ENCODE results near the gene IQCE.

IQCE gene

DNA sequence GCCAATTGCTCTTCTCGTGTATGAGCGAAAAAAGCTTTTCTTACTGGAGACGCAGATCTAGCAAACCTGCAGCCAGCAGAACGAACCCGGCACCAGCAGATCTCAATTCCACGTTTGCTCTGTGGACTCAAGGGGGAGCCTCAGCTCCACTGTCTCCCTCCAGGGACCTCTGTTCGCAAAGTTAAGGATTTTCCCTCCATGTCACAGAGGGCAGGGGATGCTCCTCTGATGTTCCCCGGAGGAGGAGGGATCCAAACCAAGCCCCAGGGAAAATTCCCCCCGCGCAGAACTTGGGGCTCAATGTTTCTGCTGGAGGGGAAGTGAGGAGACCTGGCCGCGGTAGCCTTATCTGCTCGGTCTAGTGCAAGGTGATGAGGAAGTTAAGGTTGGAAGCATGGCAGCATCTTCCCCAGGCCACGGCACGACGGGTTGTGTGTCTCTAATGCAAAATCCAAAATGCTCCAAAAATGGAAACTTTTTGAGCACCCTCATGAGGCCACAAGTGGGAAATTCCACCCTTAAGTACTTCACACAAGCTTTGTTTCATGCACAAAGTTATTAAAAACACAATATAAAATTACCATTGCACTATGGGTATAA, 9.0 kb downstream of the IQCE start:
- Histone ChIP-seq H3K9ac (ENCODE audit: low read length) (no peak overlapping the region), H3K9me3 (ENCODE audit: control insufficient read depth, low read depth, low read length) (no peaks in the 10 kb centered on the region), H3K27me3 (ENCODE audit: control insufficient read depth, insufficient read depth, low read length) (no peaks in the 10 kb centered on the region), H3K36me3 (ENCODE audit: control insufficient read depth, low read depth, low read length) (no peaks in the 10 kb centered on the region), H3K4me1 (ENCODE audit: control insufficient read depth, low read depth, low read length) (no peaks in the 10 kb centered on the region), H3K27ac (ENCODE audit: low read length) (no peak overlapping the region), H3K4me3 (ENCODE audit: low read length) (no peak overlapping the region)

DNA sequence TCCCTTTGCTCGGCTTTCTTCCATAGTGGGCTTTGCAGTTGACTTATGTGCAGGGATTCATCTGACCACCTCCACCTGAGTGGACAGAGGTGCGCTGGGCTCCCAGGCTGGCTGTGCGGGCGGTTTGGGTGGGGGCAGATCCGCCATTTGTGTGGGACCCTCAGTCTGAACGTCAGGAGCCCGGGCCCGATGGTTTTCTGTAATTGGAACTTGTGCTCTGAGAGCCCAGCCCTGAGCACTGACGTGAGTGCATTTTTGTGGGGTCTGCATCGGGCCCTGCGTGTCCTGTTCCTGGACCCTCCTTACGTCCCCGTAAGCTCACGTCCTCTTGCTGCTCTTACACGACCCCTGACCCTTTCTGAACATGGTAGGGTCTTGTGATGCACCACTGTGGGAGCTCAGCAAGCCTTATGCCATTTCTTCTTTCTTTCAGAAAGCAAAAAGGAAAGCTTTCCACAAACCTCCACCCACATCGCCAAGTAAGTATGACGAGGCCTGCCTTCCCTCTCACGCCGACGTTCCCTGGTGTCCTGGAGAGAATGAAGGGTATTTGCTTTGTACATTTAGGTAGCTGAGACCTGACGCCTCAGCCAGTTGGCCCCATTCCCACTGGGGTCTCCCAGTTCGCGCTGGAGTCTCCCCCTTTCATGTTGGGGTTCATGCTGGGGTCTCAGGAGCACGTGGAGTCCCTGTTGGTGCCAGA, 9.9 kb downstream of the IQCE start:
- H3K4me1 ChIP-seq (ENCODE audit: control insufficient read depth, low read depth, low read length): no peaks in the 10 kb centered on the region
- no peak overlapping the region for H3K27ac ChIP-seq (ENCODE audit: low read length)
- no peak overlapping the region for H3K4me3 ChIP-seq (ENCODE audit: low read length)
- H3K27me3 ChIP-seq (ENCODE audit: control insufficient read depth, insufficient read depth, low read length): no peaks in the 10 kb centered on the region
- H3K9ac ChIP-seq (ENCODE audit: low read length): no peak overlapping the region
- H3K36me3 ChIP-seq (ENCODE audit: control insufficient read depth, low read depth, low read length): no peaks in the 10 kb centered on the region
- no peaks in the 10 kb centered on the region for H3K9me3 ChIP-seq (ENCODE audit: control insufficient read depth, low read depth, low read length)

DNA sequence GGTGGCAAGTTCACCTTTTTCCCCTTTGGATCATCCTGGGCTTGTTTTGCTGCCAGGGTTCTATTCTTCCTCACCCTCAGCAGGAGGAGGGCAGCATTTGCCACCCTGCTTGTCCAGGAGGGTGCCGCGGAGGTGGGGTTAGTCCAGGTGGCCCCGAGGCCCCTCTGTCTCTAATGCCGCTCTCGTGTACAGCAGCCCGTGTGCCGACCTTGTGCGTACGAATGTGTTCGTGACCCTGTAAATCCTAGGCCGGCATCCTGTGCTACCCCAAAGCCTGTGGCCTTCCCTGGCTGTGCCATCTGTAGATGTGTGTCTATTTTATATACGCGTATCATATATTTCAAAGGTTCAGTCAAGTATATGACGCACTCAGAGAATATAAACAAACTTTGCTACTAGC, 10.6 kb downstream of the IQCE start:
- Histone ChIP-seq H3K4me3 (ENCODE audit: low read length) (no peak overlapping the region), H3K4me1 (ENCODE audit: control insufficient read depth, low read depth, low read length) (no peaks in the 10 kb centered on the region), H3K36me3 (ENCODE audit: control insufficient read depth, low read depth, low read length) (no peaks in the 10 kb centered on the region), H3K27me3 (ENCODE audit: control insufficient read depth, insufficient read depth, low read length) (no peaks in the 10 kb centered on the region), H3K9ac (ENCODE audit: low read length) (no peak overlapping the region), H3K27ac (ENCODE audit: low read length) (no peak overlapping the region), H3K9me3 (ENCODE audit: control insufficient read depth, low read depth, low read length) (no peaks in the 10 kb centered on the region)

DNA sequence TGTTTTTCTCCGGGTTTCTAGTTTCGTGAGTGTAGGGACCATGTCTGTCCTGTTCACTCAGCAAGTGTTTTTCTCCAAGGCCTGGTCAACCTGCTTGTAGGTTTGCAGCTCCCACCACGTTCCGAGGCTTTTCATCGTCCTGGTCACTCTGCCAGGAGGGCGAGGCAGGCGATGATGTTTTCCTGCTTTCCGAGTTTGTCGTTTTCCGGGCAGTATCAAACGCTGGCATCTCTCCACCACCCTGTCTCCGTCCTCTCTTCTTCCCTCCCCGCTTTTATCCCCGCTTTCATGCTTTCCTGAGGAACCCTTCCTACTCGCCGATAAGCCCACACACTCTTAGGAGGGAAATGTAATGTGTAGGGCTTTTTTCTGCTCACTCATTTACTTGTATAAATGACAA, 11.2 kb downstream of the IQCE start:
- H3K36me3 ChIP-seq (ENCODE audit: control insufficient read depth, low read depth, low read length): no peaks in the 10 kb centered on the region
- H3K27me3 ChIP-seq (ENCODE audit: control insufficient read depth, insufficient read depth, low read length): no peaks in the 10 kb centered on the region
- H3K9me3 ChIP-seq (ENCODE audit: control insufficient read depth, low read depth, low read length): no peaks in the 10 kb centered on the region
- H3K9ac ChIP-seq (ENCODE audit: low read length): no peak overlapping the region
- H3K4me1 ChIP-seq (ENCODE audit: control insufficient read depth, low read depth, low read length): no peaks in the 10 kb centered on the region
- H3K27ac ChIP-seq (ENCODE audit: low read length): no peak overlapping the region
- no peak overlapping the region for H3K4me3 ChIP-seq (ENCODE audit: low read length)

DNA sequence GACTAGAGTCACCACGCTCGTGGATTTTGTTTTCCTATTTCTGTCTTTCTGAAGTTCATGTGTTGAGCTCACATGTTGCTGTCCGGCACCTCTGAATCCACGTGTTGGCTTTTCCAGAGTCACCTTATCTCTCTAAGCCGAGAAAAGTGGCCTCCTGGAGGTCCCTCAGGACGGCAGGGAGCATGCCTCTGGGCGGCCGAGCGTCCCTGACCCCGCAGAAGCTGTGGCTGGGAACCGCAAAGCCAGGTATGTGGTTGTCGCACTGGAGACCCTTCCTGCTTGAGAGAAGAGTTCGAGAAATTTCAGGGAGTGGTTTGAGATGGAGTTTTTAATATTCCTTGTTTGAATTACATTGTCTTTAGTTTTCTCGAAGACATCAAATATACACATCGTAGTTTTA, 12.6 kb downstream of the IQCE start:
- Histone ChIP-seq H3K4me1 (ENCODE audit: control insufficient read depth, low read depth, low read length) (no peaks in the 10 kb centered on the region), H3K9ac (ENCODE audit: low read length) (no peak overlapping the region), H3K36me3 (ENCODE audit: control insufficient read depth, low read depth, low read length) (no peaks in the 10 kb centered on the region), H3K4me3 (ENCODE audit: low read length) (no peak overlapping the region), H3K27ac (ENCODE audit: low read length) (no peak overlapping the region), H3K9me3 (ENCODE audit: control insufficient read depth, low read depth, low read length) (no peaks in the 10 kb centered on the region), H3K27me3 (ENCODE audit: control insufficient read depth, insufficient read depth, low read length) (no peaks in the 10 kb centered on the region)

DNA sequence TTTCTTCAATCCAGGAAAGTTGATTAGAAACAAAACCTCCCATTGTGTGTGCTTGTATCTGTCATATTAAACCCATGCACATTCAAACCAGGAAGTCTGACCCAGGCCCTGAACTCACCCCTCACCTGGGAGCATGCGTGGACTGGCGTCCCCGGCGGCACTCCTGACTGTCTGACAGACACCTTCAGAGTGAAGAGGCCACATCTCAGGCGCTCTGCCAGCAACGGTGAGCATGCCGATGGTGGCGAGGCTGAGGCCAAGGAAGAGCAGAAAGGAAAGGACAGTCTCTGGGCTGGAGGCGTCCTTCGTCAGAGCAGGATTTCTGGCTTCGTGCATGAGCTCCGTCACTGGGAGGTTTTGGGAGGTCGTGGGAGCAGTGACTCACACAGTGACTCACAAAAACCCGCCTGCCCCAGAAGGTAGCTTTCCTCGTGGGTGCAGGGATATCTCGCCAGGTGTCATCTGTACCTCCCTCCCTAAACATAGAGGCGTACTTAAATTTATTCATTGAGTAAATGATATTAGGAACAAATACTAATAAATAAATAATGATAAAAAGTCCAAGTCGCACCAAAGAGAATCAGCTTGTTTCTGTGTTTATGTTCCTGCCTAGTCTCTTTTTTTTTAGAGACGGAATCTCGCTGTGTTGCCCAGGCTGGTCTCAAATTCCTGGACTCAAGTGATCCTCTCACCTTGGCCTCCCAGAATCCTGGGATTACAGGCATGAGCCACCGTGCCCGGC, 13.5 kb downstream of the IQCE start:
- Histone ChIP-seq H3K27me3 (ENCODE audit: control insufficient read depth, insufficient read depth, low read length) (no peaks in the 10 kb centered on the region), H3K9me3 (ENCODE audit: control insufficient read depth, low read depth, low read length) (no peaks in the 10 kb centered on the region), H3K36me3 (ENCODE audit: control insufficient read depth, low read depth, low read length) (no peaks in the 10 kb centered on the region), H3K4me3 (ENCODE audit: low read length) (no peak overlapping the region), H3K27ac (ENCODE audit: low read length) (no peak overlapping the region), H3K4me1 (ENCODE audit: control insufficient read depth, low read depth, low read length) (no peaks in the 10 kb centered on the region), H3K9ac (ENCODE audit: low read length) (no peak overlapping the region)

DNA sequence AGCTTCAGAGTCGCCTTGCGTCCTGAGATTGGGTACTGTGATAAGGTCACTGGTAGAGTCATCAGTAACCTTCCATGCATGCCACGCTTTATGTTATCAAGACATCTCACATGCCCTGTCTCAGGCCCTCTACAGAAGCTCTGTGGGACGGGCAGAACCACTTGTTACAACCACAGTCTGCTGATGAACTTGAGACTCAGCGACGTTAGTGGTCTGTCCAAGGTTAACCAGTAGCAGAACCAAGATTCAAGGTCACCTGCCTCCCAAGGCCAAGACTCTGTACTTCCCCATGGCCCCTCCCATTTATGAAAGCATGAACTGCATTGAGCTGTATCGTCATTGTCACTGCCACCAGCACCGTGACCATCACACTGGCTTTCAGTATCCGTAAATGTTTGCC, 15.0 kb downstream of the IQCE start:
- Histone ChIP-seq H3K27ac (ENCODE audit: low read length) (no peak overlapping the region), H3K27me3 (ENCODE audit: control insufficient read depth, insufficient read depth, low read length) (no peaks in the 10 kb centered on the region), H3K9me3 (ENCODE audit: control insufficient read depth, low read depth, low read length) (no peaks in the 10 kb centered on the region), H3K4me3 (ENCODE audit: low read length) (no peak overlapping the region), H3K9ac (ENCODE audit: low read length) (no peak overlapping the region), H3K36me3 (ENCODE audit: control insufficient read depth, low read depth, low read length) (no peaks in the 10 kb centered on the region), H3K4me1 (ENCODE audit: control insufficient read depth, low read depth, low read length) (no peaks in the 10 kb centered on the region)

DNA sequence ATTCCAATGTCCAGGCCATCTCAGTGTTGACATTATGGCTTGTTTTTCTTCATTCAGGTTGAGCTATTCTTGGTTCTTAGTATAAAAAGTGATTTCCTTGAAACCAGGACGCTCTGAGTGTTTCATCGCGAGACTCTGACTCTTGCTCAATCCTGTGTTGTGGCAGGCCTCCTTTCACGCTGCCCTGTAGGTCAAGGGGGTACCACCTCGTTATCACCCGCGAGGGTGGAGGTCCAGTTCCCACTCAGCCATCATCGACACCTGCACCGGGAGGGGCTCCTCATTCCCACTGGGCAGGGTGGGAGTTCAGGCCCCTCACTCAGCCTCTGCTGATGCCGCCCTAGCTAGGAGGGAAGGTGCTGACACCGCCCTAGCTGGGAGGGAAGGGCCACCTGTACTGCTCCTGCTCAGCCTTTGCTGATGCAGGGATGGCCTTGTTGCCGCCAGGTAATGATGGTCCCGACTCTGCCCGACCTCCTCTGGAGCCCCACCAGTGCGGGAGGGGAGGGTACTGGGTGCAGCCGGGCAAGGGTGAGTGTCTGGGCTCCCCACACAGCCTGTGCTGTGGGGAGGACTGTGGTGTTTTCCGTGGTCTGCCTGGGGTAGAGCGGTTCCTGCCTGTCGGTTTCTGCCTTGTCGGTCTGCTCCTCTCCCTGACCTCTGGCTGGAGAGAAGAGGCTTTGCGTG, 16.4 kb downstream of the IQCE start:
- Histone ChIP-seq H3K4me3 (ENCODE audit: low read length) (no peak overlapping the region), H3K9me3 (ENCODE audit: control insufficient read depth, low read depth, low read length) (no peaks in the 10 kb centered on the region), H3K36me3 (ENCODE audit: control insufficient read depth, low read depth, low read length) (no peaks in the 10 kb centered on the region), H3K27me3 (ENCODE audit: control insufficient read depth, insufficient read depth, low read length) (no peaks in the 10 kb centered on the region), H3K27ac (ENCODE audit: low read length) (no peak overlapping the region), H3K9ac (ENCODE audit: low read length) (no peak overlapping the region), H3K4me1 (ENCODE audit: control insufficient read depth, low read depth, low read length) (no peaks in the 10 kb centered on the region)

DNA sequence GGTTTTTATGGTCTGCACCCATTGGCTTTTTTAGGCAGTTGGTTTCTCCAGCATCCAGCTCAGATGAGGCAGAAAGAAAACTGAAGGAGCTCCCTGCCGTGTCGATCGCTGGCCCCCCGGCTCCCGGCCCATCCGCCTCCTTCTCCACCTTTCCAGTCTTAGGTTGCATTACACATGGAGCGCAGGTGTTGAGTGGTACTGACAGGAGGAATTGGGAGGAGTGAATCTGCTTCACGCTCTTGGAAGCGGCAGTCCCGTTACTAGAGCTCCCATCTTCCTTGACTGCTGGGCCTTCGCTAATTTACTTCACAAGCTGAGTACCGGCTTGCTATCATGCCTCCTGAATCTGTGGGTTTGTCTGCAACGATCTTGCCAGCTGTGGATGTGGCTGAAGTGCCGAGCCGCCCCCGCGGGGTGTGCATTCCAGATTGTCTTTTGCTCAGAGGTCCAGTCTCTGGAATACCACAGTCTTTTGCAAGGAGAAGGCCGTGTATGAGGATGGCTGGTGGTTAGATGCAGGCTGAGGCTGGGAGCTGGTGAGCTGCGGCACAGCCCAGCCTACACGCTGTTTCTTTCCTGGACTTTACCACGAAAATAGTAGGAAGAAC, 17.1 kb downstream of the IQCE start:
- H3K4me1 ChIP-seq (ENCODE audit: control insufficient read depth, low read depth, low read length): no peaks in the 10 kb centered on the region
- no peaks in the 10 kb centered on the region for H3K9me3 ChIP-seq (ENCODE audit: control insufficient read depth, low read depth, low read length)
- no peak overlapping the region for H3K9ac ChIP-seq (ENCODE audit: low read length)
- no peaks in the 10 kb centered on the region for H3K27me3 ChIP-seq (ENCODE audit: control insufficient read depth, insufficient read depth, low read length)
- no peak overlapping the region for H3K4me3 ChIP-seq (ENCODE audit: low read length)
- H3K27ac ChIP-seq (ENCODE audit: low read length): no peak overlapping the region
- H3K36me3 ChIP-seq (ENCODE audit: control insufficient read depth, low read depth, low read length): no peaks in the 10 kb centered on the region

DNA sequence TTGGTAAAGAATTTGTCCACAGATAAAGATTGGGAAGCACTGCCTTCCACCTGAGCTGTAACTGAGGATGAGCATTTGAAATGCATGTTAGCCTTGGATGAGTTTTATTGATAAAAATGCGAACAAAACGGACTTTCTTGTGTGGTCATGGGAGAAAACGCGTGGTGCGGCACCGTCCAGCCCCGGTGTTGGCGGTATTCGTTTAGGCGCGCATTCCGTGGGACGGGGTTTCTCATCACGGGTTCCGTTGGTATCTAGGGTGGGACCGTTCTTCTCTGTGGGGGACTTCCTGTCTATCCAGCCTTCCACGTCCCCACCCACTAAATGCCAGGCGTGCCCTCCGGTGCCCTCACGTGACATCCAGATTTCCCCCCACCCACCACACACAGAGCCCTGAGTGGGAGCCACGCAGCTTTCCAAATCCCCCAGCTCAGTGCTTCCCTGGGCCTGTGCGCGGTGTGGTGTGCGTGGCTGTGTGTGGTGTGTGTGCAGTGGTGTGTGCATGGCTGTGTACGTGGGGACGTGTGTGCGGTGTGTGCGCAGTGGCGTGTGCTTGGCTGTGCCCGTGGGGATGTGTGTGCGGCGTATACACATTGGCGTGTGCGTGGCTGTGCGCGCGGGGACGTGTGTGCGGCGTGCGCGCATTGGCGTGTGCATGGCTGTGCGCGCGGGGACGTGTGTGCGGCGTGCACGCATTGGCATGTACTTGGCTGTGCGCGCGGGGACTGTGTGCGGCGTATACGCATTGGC, 18.1 kb downstream of the IQCE start:
- Histone ChIP-seq H3K36me3 (ENCODE audit: control insufficient read depth, low read depth, low read length) (no peaks in the 10 kb centered on the region), H3K4me3 (ENCODE audit: low read length) (no peak overlapping the region), H3K9ac (ENCODE audit: low read length) (no peak overlapping the region), H3K4me1 (ENCODE audit: control insufficient read depth, low read depth, low read length) (no peaks in the 10 kb centered on the region), H3K9me3 (ENCODE audit: control insufficient read depth, low read depth, low read length) (no peaks in the 10 kb centered on the region), H3K27me3 (ENCODE audit: control insufficient read depth, insufficient read depth, low read length) (no peaks in the 10 kb centered on the region), H3K27ac (ENCODE audit: low read length) (no peak overlapping the region)

All from iPS-18a (cell line).